Activated T-helper 17 cell treated with anti-CD3 and anti-CD28 coated beads, Interleukin-2, amount 50 U/mL, for 72 hours (primary cell): ENCODE measurements around the gene NSD2. TPM values are rescaled to one million over a fixed set of nuclear protein-coding genes. Genes with fewer than 3 reads are reported as not detected.
"Not testable (repeated sequence)": the region's sequence is repeated elsewhere in the genome, so short reads cannot be mapped to it uniquely, and the experiment has no call there.

Source experiments
- ATAC-seq: fragments of 150-1000 bp; cut with Tn5 transposase; replicated peaks from 2 replicates; pipeline ENCODE4 v1.10.0; 2021; ENCODE audit warnings: mild to moderate bottlenecking, moderate library complexity
- H3K27ac Mint-ChIP-seq: one replicate; pipeline ENCODE4 v1.8.0; 2022; ENCODE audit warnings: mixed read lengths
- H3K27me3 Mint-ChIP-seq: one replicate; pipeline ENCODE4 v1.8.0; 2022; ENCODE audit warnings: mixed read lengths
- H3K36me3 Mint-ChIP-seq: one replicate; pipeline ENCODE4 v1.8.0; 2022; ENCODE audit warnings: low read depth, mild to moderate bottlenecking, mixed read lengths
- H3K4me1 Mint-ChIP-seq: one replicate; pipeline ENCODE4 v1.8.0; 2022; ENCODE audit warnings: mixed read lengths
- H3K4me3 Mint-ChIP-seq: one replicate; pipeline ENCODE4 v1.8.0; 2022; ENCODE audit warnings: mild to moderate bottlenecking, mixed read lengths
- H3K9me3 Mint-ChIP-seq: one replicate; pipeline ENCODE4 v1.8.0; 2022; ENCODE audit warnings: mixed read lengths
- total RNA-seq, 2 donors: library from RNA; stranded (reverse); gene quantifications; one replicate each; pipeline ENCODE4 v1.2.3, GENCODE V29; 2022

NSD2 gene
- total RNA-seq, 2 donors from 2014 or later = 187 to 239 TPM

DNA sequence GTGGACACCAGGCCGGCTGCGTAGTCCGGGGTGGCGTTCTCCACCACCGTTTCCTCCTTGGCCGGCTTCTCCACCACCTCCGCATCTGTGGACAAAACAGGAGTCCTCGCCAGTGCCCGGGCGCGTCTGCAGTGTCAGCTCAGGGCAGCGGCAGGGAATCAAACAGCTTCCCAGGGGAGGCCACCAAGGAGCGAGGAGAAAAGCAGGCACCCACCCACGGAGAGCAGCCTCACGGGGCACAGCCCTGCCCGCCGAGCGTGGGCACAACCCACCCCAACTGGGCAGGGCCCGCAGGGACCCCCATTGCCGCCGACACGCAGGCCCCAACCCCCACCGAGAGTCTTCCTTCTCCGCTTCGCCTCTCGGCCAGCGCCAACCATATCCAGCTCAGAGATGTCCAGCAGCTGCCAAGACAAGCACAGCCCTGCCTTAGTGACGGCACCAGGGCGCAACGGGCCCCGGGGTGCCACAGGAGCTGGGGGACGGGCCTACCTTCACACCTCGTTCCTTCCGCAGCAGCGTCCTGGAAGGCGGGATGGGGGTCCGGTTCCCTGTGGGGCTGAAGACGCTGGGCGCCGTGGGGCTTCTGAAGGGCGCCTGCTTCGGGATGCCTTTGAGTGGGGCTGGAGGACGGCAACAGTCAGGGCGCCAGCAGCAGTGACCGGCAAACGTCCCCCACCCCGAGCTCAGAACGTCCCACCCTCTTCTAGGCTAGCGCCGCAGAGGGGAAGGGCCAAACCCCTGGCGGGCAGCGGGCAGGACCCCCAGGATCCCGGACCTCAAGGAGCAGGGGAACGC is 114.8 kb downstream of the NSD2 start:
- ATAC-seq = no peak
- no peak overlapping the region for H3K27ac Mint-ChIP-seq
- H3K36me3 Mint-ChIP-seq = peaks cover 80% of the 10 kb centered on the region
- no peaks in the 10 kb centered on the region for H3K9me3 Mint-ChIP-seq
- H3K4me3 Mint-ChIP-seq = no peak overlapping the region
- no peaks in the 10 kb centered on the region for H3K4me1 Mint-ChIP-seq
- H3K27me3 Mint-ChIP-seq = no peaks in the 10 kb centered on the region

DNA sequence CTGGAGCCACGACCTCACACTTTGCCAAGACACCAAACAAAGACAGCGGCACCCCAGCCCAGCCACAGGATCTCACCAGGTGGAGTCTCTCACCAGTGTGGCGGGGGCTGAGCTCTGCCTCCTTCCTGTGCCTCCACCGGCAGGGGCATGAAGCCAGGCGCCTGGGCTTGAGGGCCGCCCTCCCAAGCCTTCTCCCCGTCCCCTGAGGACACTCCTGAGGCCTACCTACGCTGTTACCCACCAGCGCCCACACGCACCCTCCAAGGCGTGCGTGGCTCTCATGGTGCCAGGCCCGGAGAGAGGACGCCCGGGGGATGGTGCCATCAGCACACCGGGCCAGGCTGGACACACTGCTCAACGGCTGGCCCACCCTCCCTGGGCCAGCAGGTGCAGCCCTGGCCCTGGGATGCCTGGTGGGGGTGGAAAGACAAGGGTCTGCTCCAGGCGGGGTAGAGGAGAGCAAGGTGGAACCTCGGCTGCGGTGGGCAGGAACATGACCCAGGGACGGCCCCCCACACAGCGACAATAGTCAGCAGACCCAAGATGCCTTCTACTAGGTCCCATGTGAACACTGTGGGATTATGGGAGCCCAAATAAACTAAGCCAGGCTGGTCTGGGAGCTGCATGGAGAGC is 115.5 kb downstream of the NSD2 start:
- no peaks in the 10 kb centered on the region for H3K27me3 Mint-ChIP-seq
- H3K27ac Mint-ChIP-seq = no peak overlapping the region
- ATAC-seq = no peak
- peaks cover 80% of the 10 kb centered on the region for H3K36me3 Mint-ChIP-seq
- no peak overlapping the region for H3K4me3 Mint-ChIP-seq
- H3K9me3 Mint-ChIP-seq = no peaks in the 10 kb centered on the region
- no peaks in the 10 kb centered on the region for H3K4me1 Mint-ChIP-seq

DNA sequence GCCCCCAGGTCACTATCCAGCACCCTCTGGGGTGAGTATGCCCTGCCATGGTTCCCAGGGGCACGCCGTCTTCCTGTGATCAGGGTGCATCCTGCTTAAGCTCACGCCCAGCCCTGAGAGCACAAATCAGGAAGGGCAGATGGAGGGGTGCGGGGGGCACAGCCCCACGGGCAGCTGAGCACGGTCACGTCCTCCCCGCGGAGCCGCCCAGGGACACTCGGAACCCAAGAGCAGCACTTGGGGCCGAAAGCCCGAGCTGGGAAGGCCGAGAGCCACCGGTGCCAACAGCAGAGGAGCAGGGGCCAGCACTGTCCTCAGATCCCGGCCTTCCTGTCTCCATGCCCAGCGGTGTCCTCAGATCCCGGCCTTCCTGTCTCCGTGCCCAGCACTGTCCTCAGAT is 116.1 kb downstream of the NSD2 start:
- no peak overlapping the region for H3K4me3 Mint-ChIP-seq
- H3K27ac Mint-ChIP-seq = no peak overlapping the region
- H3K36me3 Mint-ChIP-seq = peaks cover 74% of the 10 kb centered on the region
- no peaks in the 10 kb centered on the region for H3K27me3 Mint-ChIP-seq
- no peaks in the 10 kb centered on the region for H3K4me1 Mint-ChIP-seq
- no peak for ATAC-seq
- H3K9me3 Mint-ChIP-seq = no peaks in the 10 kb centered on the region

DNA sequence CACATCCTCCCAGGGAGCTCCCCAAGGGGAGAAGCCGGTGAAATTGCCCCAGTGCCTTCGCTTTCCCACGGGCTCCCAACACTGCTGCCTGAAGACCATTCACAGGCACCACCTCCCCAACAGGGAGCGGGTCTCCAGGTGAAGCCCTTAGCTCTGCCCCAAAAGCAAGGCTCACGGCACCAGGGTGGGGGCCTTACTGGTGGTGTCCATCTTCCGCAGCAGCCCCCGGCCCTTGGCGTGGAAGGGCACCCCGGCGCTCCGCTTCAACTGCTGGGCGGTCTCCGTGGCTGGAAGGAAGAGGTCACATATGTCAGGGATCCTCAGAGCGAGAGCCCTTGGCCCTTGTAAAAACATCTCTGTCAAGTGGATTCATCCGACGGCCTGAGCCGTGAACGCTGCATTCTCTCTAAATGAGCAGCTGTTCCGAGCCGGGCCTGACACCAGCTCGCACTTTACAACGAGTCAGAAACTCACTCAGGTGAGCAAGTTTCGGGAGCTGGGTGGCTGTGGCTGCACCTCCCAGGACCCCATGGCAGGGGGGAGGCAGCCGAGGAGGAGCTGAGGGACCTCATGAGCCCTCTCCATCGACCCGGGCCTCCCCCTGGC is 116.6 kb downstream of the NSD2 start:
- Mint-ChIP-seq H3K27ac (no peak overlapping the region), H3K4me1 (no peaks in the 10 kb centered on the region), H3K27me3 (no peaks in the 10 kb centered on the region), H3K4me3 (no peak overlapping the region), H3K9me3 (no peaks in the 10 kb centered on the region), H3K36me3 (peaks cover 68% of the 10 kb centered on the region)
- no peak for ATAC-seq

DNA sequence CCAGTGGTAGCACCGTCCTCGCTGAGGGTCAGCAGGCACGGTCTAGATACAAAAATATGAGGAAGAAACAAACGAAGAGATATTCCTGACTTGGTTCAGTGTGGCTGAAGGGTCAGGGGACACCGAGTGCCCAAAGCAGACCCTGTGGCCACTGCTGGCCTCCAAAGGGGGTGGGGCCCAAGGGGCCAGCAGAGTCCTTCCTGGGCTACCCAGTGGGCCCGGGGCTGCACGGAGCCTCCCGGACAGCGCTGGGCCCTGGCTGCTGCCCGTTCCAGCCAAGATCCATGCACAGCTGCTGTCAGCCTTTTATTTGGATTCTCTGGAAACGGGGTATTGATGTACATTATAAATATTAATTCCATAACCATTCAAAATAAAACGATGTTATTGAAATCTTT is 117.1 kb downstream of the NSD2 start:
- ATAC-seq = no peak
- no peaks in the 10 kb centered on the region for H3K27me3 Mint-ChIP-seq
- no peak overlapping the region for H3K27ac Mint-ChIP-seq
- H3K4me3 Mint-ChIP-seq = no peak overlapping the region
- no peaks in the 10 kb centered on the region for H3K4me1 Mint-ChIP-seq
- H3K9me3 Mint-ChIP-seq = no peaks in the 10 kb centered on the region
- H3K36me3 Mint-ChIP-seq = peaks cover 63% of the 10 kb centered on the region

DNA sequence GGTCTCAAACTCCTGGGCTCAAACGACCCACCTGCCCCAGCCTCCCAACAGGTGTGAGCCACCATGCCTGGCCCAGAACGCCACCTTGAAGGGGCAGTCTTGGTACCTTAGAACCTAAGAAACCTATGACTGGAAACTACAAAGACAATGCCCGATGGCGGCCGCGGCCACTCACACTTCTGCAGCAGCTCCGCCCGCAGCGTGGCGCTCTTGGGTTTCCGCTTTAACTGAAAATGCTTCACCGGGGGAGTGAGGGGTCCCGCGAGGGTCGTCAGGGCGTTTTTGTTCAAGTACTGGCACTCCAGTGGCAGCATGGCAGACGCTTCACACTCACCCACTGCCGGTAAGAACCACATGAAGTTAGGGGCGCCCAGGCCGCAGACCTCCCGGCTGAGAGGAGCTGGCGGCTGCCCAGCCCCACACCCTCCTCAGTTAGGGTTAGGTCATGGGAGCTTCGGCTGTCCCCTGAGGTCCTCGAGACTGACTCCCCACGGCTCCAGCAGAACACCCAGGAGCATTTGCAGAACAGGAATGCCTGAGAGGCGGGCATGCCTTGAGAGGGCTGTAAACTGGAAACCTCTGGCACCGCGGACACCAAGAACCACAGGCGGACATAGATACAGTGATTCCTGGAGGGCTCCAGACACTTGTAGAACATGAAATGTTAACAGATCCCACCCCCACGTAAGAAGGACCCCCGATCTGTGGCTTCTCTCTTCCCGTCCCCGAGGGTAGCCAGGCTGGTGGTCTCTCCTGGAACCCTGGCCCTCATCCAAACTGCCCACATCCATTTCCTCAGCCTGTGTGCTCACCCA is 118.5 kb downstream of the NSD2 start:
- no peaks in the 10 kb centered on the region for H3K9me3 Mint-ChIP-seq
- no peak overlapping the region for H3K4me3 Mint-ChIP-seq
- H3K4me1 Mint-ChIP-seq = no peaks in the 10 kb centered on the region
- no peak overlapping the region for H3K27ac Mint-ChIP-seq
- peaks cover 50% of the 10 kb centered on the region for H3K36me3 Mint-ChIP-seq
- no peaks in the 10 kb centered on the region for H3K27me3 Mint-ChIP-seq
- no peak for ATAC-seq

DNA sequence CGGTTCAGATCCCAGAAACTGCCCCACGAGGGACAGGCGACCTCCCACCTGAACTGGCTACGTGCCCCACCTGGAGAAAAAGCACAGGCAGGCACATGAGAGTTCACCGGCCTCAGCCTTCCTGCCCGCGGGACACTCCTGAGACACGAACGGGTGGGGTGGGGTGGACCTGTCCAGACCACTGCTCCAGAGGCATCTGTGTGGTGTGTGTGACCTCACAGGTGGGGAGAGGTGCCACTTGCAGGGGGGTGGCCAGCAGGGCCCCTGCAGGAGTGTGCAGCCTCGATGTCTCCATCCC is 119.1 kb downstream of the NSD2 start:
- no peak overlapping the region for H3K27ac Mint-ChIP-seq
- peaks cover 48% of the 10 kb centered on the region for H3K36me3 Mint-ChIP-seq

DNA sequence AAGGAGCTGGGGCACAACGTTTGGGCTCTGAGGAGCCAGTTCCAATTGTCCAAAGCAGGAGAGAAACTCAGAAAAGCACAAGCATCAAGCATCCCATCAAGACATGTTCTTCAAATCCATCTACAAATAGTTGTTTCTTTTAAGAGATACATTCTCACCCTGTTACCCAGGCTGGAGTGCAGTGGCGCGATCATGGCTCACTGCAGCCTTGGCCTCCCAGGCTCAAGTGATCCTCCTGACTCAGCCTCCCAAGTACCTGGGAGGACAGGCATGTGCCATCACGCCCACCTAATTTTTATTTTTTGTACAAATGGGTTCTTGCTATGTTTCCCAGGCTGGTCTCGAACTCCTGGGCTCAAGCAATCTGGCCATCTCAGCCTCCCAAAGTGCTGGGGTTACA is 119.5 kb downstream of the NSD2 start:
- H3K4me1 Mint-ChIP-seq = peaks cover 2% of the 10 kb centered on the region
- peaks cover 52% of the 10 kb centered on the region for H3K36me3 Mint-ChIP-seq
- H3K4me3 Mint-ChIP-seq = no peak overlapping the region
- no peak for ATAC-seq
- no peaks in the 10 kb centered on the region for H3K27me3 Mint-ChIP-seq
- no peak overlapping the region for H3K27ac Mint-ChIP-seq
- no peaks in the 10 kb centered on the region for H3K9me3 Mint-ChIP-seq

More for the DNA sequence above, 119.1 kb downstream of the NSD2 start:
- H3K4me3 Mint-ChIP-seq = no peak overlapping the region
- no peaks in the 10 kb centered on the region for H3K27me3 Mint-ChIP-seq
- H3K4me1 Mint-ChIP-seq = no peaks in the 10 kb centered on the region
- no peaks in the 10 kb centered on the region for H3K9me3 Mint-ChIP-seq
- ATAC-seq = no peak

DNA sequence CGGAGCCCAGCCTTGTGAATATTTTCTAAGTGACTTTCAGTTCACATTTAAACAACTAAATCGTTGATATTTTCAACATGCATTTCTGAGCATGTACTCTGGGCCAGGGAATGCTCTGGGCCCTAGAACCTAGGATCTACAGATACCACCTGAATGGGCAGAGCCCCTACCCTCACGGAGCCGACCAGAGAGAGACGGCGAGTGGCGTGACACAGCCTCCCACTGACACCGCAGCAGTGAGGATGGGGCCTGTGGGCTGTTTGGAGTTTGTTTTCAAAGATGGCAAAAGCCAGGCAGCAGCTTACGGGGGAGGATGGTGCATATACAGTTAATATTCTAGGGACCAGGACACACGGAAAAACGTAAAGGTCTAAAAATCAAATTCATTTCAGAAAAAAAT is 119.9 kb downstream of the NSD2 start:
- H3K9me3 Mint-ChIP-seq = no peaks in the 10 kb centered on the region
- H3K27ac Mint-ChIP-seq = no peak overlapping the region
- H3K36me3 Mint-ChIP-seq = peaks cover 54% of the 10 kb centered on the region
- ATAC-seq = no peak
- H3K4me1 Mint-ChIP-seq = peaks cover 6% of the 10 kb centered on the region
- H3K4me3 Mint-ChIP-seq = no peak overlapping the region
- no peaks in the 10 kb centered on the region for H3K27me3 Mint-ChIP-seq

DNA sequence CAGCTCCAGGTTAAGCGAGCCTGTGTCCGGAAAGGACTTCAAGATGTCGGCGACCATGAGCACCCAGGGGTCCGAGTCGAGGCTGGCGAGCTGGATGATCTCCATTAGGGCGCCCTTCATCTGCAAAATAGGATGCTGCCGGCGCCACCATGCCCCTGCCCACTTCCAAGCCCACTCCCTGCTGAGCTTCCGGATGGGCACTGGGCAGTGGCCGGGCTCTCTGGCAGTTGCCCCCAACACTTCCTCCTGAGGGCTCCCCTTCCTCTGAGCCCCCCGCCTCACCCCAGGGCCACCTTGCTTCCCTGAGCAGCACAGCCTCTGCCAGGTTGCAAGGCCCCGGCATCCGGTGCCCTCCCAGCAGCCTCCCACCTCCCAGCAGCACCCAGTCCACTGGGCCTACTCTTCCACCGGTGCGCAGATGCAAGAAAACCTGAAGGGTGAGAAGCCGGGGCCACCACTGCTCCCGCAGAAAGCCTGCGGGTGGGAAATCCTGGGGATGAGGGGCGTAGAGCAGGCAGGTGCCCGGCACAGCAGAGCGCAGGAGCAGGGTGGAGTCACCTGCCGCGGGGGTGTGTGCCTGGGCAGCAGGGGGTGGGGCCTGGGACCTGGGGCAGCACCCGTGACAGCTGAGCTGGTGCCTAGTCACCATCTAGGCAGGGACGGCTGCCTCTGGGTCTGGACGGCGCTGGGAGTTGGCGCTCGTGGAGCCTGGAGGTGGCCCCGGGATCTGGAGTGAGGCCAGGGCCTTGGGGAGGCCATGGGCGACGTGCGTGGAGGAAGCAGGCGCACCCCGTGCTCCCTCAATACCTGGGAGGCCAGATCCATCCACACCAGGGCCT is 120.6 kb downstream of the NSD2 start:
- Mint-ChIP-seq H3K36me3 (peaks cover 58% of the 10 kb centered on the region), H3K4me3 (no peak overlapping the region), H3K27ac (no peak overlapping the region), H3K27me3 (no peaks in the 10 kb centered on the region), H3K4me1 (peaks cover 8% of the 10 kb centered on the region), H3K9me3 (no peaks in the 10 kb centered on the region)
- ATAC-seq = no peak

DNA sequence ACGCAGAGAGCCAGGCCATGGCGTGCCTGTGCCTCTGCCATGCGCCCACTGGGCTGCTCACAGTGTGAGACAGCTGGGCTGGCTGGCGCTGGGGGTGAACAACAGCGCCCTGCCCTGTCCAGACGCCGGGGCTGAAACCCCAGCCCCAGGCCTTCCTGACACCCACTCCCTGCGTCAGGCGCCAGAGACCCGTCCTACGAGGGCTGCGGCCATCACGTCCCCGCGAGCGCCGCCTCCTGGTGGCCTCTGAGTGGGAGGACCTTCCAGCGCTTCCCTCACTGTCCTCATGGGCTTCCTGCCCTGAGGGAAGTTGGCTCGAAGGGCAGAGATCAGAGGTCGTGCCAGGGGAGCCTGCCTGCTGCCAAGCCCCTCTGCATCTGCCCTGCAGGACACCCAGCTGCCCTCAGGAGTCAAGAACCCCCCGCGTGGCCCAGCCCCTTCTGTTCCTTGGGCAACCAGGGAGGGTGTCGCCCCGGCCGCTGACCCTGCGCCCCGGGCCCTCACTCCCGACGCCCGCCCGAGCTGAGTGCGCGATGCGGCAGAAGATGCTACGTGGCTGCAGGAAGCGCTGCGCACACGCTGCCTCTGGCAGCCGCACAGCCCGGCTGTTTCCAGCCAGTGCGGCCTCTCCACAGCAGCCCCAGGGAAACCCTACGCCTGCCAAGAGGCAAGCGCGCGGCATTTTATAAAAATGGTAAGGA is 121.4 kb downstream of the NSD2 start:
- H3K4me1 Mint-ChIP-seq = peaks cover 13% of the 10 kb centered on the region
- peaks cover under 1% of the 10 kb centered on the region for H3K9me3 Mint-ChIP-seq
- H3K27me3 Mint-ChIP-seq = no peaks in the 10 kb centered on the region
- H3K27ac Mint-ChIP-seq = no peak overlapping the region
- H3K4me3 Mint-ChIP-seq = no peak overlapping the region
- ATAC-seq = no peak
- H3K36me3 Mint-ChIP-seq = peaks cover 64% of the 10 kb centered on the region

DNA sequence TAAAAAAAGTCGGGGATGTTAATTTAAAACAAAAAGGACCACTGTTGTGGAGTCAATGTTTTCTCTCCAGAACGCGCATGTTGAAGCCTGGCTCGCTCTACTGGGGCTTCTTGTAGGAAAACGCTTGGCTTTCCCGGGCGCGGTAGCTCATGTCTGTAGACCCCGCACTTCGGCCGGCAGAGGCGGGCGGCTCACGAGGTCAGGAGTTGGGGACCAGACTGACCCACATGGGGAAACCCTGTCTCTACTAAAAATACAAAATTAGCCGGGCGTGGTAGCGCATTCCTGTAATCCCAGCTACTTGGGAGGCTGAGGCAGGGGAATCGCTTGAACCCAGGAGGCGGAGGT is 122.0 kb downstream of the NSD2 start:
- peaks cover 17% of the 10 kb centered on the region for H3K4me1 Mint-ChIP-seq
- no peaks in the 10 kb centered on the region for H3K27me3 Mint-ChIP-seq
- no peak overlapping the region for H3K4me3 Mint-ChIP-seq
- ATAC-seq = no peak
- H3K36me3 Mint-ChIP-seq = peaks cover 64% of the 10 kb centered on the region
- peaks cover 4% of the 10 kb centered on the region for H3K9me3 Mint-ChIP-seq
- H3K27ac Mint-ChIP-seq = no peak overlapping the region

DNA sequence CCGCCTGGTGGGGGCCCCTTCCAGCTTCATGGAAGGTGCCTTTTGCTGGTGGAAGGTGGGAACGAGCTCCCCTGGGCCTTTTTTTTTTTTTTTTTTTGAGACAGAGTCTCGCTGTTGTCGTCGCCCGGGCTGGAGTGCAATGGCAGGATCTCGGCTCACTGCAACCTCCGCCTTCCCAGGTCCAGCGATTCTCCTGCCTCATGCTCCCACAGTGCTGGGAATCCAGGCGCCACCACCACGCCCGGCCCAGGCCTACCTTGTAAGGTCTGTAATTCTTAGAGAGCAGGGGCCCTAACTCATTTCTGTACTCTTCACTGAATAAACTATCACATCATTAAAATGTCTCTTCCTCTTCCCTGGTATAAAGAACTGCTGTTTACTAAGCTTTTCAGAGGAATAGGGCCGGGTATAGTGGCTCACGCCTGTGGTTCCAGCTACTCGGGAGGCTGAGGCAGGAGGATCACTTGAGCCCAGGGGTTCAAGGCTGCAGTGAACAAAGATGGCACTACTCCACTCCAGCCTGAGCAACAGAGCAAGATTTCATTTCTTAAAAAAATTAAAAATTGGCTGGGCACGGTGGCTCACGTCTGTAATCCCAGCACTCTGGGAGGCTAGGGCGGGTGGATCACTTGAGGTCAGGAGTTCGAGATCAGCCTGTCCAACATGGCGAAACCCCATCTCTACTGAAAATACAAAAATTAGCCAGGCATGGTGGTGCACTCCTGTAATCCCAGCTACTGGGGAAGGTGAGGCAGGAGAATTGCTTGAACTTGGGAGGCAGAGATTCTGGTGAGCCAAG is 122.7 kb downstream of the NSD2 start:
- not testable (repeated sequence) for ATAC-seq, H3K4me3 Mint-ChIP-seq, H3K27me3 Mint-ChIP-seq, H3K27ac Mint-ChIP-seq, H3K9me3 Mint-ChIP-seq
- Mint-ChIP-seq H3K4me1 (peaks cover 22% of the 10 kb centered on the region), H3K36me3 (peaks cover 64% of the 10 kb centered on the region)
